Activated CD8-positive, alpha-beta memory T cell treated with anti-CD3 and anti-CD28 coated beads for 48 hours (primary cell): ENCODE measurements around the gene RDX.

Experiments used
- DNase-seq, 3 experiments: peaks; one replicate each; pipeline ENCODE4 v3.0.0-alpha.2; 2020; ENCODE audit warnings: low read depth in 2 of 3, low spot score in 2 of 3

Gene RDX

DNA sequence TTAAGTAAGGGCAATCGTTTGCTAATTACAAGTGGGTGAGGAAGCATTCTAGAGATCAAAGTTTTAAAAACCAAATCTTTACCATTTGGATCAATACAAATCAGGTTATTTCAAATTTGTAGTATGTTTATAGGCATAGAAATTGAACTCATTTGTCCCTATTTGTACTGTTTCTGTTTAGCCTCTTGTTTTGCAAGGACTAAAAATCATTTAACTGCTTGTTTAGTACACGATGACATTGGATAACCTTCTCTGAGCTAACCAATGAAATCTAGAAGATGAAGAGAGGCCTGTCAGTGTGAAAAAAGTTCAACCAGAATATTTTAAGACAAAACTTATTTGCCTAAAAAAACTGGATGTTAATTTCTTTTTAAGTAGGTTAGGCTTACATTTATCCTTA lies 163.3 kb downstream of the RDX start:
- no peak for DNase-seq

DNA sequence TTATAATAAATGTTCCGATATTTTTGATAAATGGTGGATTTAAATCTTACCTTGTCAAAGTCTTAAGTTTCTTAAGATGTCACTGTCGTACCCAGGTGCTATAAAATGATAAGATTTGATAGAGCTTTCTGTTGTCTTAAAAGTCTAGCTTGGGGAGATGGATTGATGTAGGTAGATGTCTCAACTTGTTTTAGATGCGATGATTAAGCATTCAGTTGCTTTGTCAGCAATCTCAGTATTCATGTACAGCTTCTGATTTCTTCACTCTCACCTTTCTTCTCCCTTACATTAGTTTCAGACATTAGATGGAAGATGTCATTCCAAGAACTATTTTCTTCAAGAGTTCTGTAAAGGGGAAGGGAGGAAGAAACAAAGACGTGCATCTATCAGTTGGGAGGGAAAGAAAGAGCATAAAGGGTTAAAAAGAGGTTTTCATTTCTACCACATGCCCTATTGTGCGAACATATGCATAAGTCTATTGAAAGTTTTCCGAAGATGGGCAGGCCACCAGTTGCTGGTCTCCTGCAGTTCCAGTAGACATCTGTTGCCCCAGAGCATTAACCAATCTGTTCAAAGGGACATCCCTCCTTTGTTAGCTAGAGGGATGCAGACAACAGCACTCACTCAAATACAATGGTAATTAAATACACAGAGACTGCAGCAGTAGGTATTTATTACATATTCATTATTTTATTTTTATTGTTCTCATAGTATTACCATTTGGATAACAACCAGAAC lies 164.9 kb downstream of the RDX start:
- no peak for DNase-seq

GRCh38 chr11:110130642-110131238 lies 165.7 kb downstream of the RDX start:
- no peak for DNase-seq

GRCh38 chr11:110128161-110128560 lies 168.3 kb downstream of the RDX start:
- no peak for DNase-seq

GRCh38 chr11:110126936-110127335 lies 169.5 kb downstream of the RDX start:
- no peak for DNase-seq

DNA sequence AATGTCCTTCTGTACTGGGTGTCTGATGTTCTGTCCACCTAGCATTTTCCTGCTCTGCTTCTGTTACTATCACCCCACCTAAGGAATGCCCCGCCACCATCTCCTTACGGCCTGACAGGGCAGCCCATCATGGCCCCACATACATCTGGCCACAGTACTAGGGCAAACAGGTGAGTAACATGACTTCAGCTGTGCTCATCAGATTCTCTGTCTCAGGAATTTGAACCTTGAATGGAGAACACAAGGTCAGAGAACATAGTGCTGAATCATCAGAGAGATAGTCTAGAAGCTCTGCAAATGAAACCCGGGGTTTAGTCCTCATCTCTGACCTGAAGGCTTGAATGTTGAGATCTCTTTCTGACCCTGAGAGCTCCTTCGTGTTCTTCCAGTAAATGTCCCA lies 170.8 kb downstream of the RDX start:
- no peak for DNase-seq
